ENCODE data around the gene SCARF2. TPM values are rescaled to one million over a fixed set of nuclear protein-coding genes. Genes with fewer than 3 reads are reported as not detected.

The SCARF2 gene
- total and polyA plus RNA-seq, 2 experiments from 2014 or later: 1.8 to 16.6 TPM

GRCh38 chr22:20432244-20432686 lies 5.4 kb downstream of the SCARF2 start:
- Mint-ChIP-seq H3K4me3 (0 out of 3 replicates have a peak overlapping the region, but pooled peaks have one; percentile 65), H3K9me3 (no peaks in the 10 kb centered on the region; the same call in none of the 3 replicates), H3K27me3 (ENCODE audit: insufficient read depth, low read depth, poor library complexity) (peaks cover 90% of the 10 kb centered on the region), H3K36me3 (ENCODE audit: low read depth) (peaks cover 7% of the 10 kb centered on the region; the same call in 2 of the 3 replicates), H3K27ac (no peak overlapping the region), H3K4me1 (peaks cover 10% of the 10 kb centered on the region)
- Histone ChIP-seq H3K4me2 (no peak overlapping the region), H3K79me2 (replicated peaks; ENCODE audit: insufficient read depth) (peaks cover 9% of the 10 kb centered on the region), H3K36me3 (ENCODE audit: insufficient read depth) (no peaks in the 10 kb centered on the region), H4K20me1 (replicated peaks; ENCODE audit: insufficient read depth) (peaks cover 8% of the 10 kb centered on the region; the same call in 1 of the 2 replicates), H3K4me1 (ENCODE audit: insufficient read depth) (peaks cover 4% of the 10 kb centered on the region; the same call in 1 of the 2 replicates), H3K4me3 (no peak overlapping the region), H2AFZ (no peak overlapping the region), H3K27ac (ENCODE audit: low read depth) (no peak overlapping the region), H3F3A (replicated peaks; ENCODE audit: low read depth) (0 out of 2 replicates have a peak, but pooled peaks cover 10% of the 10 kb centered on the region), H3K27me3 (ENCODE audit: insufficient read depth) (peaks cover 98% of the 10 kb centered on the region), H3K9me2 (ENCODE audit: insufficient read depth) (no peaks in the 10 kb centered on the region)
- TF ChIP-seq CREB1 (CRISPR knock-in tag; IDR thresholded peaks at IDR 0.05; ENCODE audit: low read depth) (no peak), ZNF462 (CRISPR knock-in tag; IDR thresholded peaks at IDR 0.05) (no peak), EZH2phosphoT487 (IDR thresholded peaks at IDR 0.05; ENCODE audit: unreplicated experiment) (no peak), ZNF114 (CRISPR knock-in tag; IDR thresholded peaks at IDR 0.05) (no peak), JUNB (IDR thresholded peaks at IDR 0.05; ENCODE audit: unreplicated experiment) (no peak), REST (IDR thresholded peaks at IDR 0.05; ENCODE audit: unreplicated experiment) (no peak), ZNF331 (CRISPR knock-in tag; IDR thresholded peaks at IDR 0.05; ENCODE audit: low read depth) (no peak), STAT1 (IDR thresholded peaks at IDR 0.05; ENCODE audit: unreplicated experiment) (no peak), POLR2AphosphoS5 (IDR thresholded peaks at IDR 0.05; ENCODE audit: low read depth) (no peak), ETS1 (IDR thresholded peaks at IDR 0.05) (no peak), CTCF (conservative IDR thresholded peaks at IDR 0.05; ENCODE audit: low read depth in 2 of 2) (no peak), EZH2 (IDR thresholded peaks at IDR 0.05; ENCODE audit: low read depth, unreplicated experiment) (no peak), NANOG (IDR thresholded peaks at IDR 0.05; ENCODE audit: borderline replicate concordance) (no peak)
- ATAC-seq (no peak), DNase-seq (ENCODE audit: low spot score) (no peak)

All from GM23338 (cell line).